ENCODE data around the gene NOL6. TPM values are rescaled to one million over a fixed set of nuclear protein-coding genes. Genes with fewer than 3 reads are reported as not detected.
"Not testable (repeated sequence)": the region's sequence is repeated elsewhere in the genome, so short reads cannot be mapped to it uniquely, and the experiment has no call there.

NOL6 gene, protein sequence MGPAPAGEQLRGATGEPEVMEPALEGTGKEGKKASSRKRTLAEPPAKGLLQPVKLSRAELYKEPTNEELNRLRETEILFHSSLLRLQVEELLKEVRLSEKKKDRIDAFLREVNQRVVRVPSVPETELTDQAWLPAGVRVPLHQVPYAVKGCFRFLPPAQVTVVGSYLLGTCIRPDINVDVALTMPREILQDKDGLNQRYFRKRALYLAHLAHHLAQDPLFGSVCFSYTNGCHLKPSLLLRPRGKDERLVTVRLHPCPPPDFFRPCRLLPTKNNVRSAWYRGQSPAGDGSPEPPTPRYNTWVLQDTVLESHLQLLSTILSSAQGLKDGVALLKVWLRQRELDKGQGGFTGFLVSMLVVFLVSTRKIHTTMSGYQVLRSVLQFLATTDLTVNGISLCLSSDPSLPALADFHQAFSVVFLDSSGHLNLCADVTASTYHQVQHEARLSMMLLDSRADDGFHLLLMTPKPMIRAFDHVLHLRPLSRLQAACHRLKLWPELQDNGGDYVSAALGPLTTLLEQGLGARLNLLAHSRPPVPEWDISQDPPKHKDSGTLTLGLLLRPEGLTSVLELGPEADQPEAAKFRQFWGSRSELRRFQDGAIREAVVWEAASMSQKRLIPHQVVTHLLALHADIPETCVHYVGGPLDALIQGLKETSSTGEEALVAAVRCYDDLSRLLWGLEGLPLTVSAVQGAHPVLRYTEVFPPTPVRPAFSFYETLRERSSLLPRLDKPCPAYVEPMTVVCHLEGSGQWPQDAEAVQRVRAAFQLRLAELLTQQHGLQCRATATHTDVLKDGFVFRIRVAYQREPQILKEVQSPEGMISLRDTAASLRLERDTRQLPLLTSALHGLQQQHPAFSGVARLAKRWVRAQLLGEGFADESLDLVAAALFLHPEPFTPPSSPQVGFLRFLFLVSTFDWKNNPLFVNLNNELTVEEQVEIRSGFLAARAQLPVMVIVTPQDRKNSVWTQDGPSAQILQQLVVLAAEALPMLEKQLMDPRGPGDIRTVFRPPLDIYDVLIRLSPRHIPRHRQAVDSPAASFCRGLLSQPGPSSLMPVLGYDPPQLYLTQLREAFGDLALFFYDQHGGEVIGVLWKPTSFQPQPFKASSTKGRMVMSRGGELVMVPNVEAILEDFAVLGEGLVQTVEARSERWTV
- total RNA-seq (2014; rRNA removed; shearing (Covaris generic); ENCODE audit: low replicate concordance), result 18.6 and 19.7 TPM in 2 replicates

DNA sequence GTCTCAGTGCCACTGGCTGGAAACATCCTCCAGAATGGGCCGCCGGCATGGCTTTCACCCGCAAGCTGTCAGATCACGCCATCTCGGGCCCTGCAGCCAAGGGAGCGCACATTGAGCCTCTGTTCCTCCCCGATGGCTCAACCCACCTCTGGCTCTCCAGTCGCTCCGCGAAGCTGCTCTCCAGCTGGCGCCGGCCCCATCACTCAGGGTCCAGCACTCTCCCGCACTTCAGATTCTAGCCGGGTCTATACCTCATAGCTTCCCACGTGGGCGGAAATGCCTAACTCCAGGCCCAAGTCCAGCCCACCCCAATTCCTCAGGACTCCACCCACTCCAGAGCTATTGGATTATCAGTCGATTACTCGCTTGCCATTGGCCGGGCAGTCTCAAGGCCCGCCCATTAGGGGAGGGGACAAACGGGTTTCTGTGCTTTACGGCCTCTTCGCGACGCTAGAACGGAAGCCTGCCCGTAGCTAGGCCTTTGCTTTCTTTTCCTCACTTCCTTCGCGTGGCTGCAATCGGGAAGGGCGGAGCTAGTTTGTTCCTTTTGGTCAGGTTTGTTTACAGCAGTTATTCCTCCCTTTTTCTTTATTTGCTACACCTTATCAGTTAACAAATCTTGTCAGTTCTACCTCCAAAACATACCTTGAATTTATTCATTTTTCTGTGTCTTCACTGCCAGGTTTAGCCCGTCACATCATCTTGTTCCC lies at the start of gene NOL6:
TSS of gene NOL6 (minus strand) at position 282 of the 710 bp plus-strand sequence. CDS start at position 200, 82 bp downstream.
- Histone ChIP-seq H3K27ac (ENCODE audit: low read length) (no peak within 1 kb of the TSS; the same call in 1 of the 2 replicates), H3K36me3 (ENCODE audit: insufficient read depth, low read length) (peaks cover 19% of the 10 kb centered on the region), H3K79me2 (ENCODE audit: low read length) (peaks cover 32% of the 10 kb centered on the region), H2AFZ (ENCODE audit: low read length) (peak within 1 kb of the TSS; percentile 61; the same call in 1 of the 2 replicates), H3K9ac (ENCODE audit: low read length) (peak within 1 kb of the TSS; percentile 80), H3K4me1 (ENCODE audit: low read length) (peaks cover 17% of the 10 kb centered on the region), H4K20me1 (ENCODE audit: insufficient read depth, low read depth, low read length) (no peaks in the 10 kb centered on the region), H3K9me3 (ENCODE audit: low read length) (no peaks in the 10 kb centered on the region), H3K4me3 (ENCODE audit: low read length) (peak within 1 kb of the TSS; percentile 89), H3K9me2 (replicated peaks; ENCODE audit: insufficient read depth, low read length) (no peaks in the 10 kb centered on the region), H3K27me3 (ENCODE audit: low read length) (no peaks in the 10 kb centered on the region), H3K4me2 (ENCODE audit: low read depth, low read length, poor library complexity, severe bottlenecking) (peak within 1 kb of the TSS; percentile 96)
- DNase-seq, result peak; percentile 100

DNA sequence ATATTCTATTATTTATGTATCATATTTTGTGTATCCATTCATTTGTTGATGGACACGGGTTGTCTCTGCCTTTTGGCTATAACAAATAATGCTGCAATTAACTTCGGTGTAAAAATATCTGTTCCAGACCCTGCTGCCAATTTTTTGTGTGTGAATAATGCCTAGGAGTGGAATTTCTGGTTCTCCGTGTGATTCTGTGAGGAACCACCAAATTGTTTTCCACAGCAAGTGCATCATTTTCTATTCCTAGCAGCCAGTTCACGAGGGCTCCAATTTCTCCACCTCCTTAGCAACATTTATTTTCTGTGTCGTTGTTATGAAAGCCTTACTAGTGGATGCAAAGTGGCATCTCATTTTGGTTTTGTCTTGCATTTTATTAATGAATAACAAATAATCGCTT lies 48.1 kb upstream of the NOL6 start:
- H3K4me2 ChIP-seq (ENCODE audit: low read depth, low read length, poor library complexity, severe bottlenecking); DNase-seq; H3K4me3 ChIP-seq (ENCODE audit: low read length); H3K9me3 ChIP-seq (ENCODE audit: low read length); H3K79me2 ChIP-seq (ENCODE audit: low read length); H3K9me2 ChIP-seq (replicated peaks; ENCODE audit: insufficient read depth, low read length); H3K27ac ChIP-seq (ENCODE audit: low read length); H3K4me1 ChIP-seq (ENCODE audit: low read length); H4K20me1 ChIP-seq (ENCODE audit: insufficient read depth, low read depth, low read length); H3K36me3 ChIP-seq (ENCODE audit: insufficient read depth, low read length); H2AFZ ChIP-seq (ENCODE audit: low read length); H3K9ac ChIP-seq (ENCODE audit: low read length); H3K27me3 ChIP-seq (ENCODE audit: low read length): not testable (repeated sequence)

DNA sequence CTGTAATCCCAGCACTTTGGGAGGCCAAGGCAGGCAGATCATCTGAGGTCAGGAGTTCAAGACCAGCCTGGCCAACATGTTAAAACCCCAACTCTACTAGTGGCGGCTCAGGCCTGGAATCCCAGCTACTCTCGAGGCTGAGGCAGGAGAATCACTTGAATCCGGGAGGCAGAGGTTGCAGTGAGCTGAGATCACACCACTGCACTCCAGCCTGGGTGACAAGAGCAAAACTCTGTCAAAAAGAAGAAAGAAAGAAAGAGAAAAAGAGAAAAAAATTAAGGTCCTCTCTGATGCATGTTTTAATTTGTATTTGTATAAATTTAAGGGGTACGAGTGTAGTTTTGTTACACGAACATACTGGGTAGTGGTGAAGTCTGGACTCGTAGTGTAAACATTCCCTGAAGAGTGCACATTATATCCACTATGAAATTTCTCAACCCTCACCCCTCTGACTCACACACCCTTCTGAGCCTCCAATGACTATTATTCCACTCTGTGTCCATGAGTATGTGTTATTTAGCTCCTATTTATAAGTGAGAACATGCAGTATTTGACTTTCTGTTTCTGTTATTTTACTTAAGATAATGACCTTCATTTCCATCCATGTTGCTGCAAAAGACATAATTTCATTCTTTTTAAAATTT lies 44.3 kb upstream of the NOL6 start:
- not testable (repeated sequence) for H3K4me3 ChIP-seq (ENCODE audit: low read length); H3K79me2 ChIP-seq (ENCODE audit: low read length); H4K20me1 ChIP-seq (ENCODE audit: insufficient read depth, low read depth, low read length); DNase-seq; H3K9ac ChIP-seq (ENCODE audit: low read length); H2AFZ ChIP-seq (ENCODE audit: low read length); H3K9me3 ChIP-seq (ENCODE audit: low read length); H3K9me2 ChIP-seq (replicated peaks; ENCODE audit: insufficient read depth, low read length); H3K4me1 ChIP-seq (ENCODE audit: low read length); H3K36me3 ChIP-seq (ENCODE audit: insufficient read depth, low read length); H3K4me2 ChIP-seq (ENCODE audit: low read depth, low read length, poor library complexity, severe bottlenecking); H3K27me3 ChIP-seq (ENCODE audit: low read length); H3K27ac ChIP-seq (ENCODE audit: low read length)

DNA sequence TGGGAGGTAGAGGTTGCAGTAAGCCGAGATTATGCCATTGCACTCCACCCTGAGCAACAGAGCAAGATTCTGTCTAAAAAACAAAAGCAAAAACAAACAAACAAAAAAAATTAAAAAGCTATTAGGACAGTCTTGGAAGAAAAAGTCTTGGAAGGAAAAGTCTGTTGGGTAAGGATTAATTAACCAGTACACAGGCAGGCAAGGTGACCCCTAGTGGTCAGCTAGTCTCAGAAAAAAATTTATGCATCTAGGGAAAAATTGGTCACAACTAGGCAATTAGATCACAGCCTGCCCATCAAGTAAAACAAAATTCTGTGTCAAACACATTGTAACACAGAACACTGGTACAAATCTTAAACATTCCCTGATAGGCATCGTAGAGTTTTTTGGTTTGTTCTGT lies 43.6 kb upstream of the NOL6 start:
- Histone ChIP-seq H3K36me3 (ENCODE audit: insufficient read depth, low read length) (no peaks in the 10 kb centered on the region), H4K20me1 (ENCODE audit: insufficient read depth, low read depth, low read length) (no peaks in the 10 kb centered on the region)

DNA sequence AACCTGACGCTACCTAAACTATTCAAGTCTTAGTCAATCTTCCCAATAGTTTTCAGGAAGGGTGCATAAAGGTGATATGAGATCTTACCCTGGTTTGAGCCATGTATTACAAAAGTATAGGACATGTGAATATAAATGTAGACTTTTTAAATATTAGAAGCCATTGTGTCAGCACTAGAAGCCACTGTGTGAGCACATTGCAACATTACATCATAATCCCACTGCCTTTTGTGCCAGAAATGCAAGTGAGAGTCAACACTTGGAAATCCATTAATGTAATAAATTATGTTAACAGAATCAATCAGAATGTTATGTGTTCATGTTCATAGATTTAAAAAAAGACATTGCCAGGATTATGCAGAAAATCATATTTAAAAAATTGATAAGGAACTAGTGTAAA lies 42.7 kb upstream of the NOL6 start:
- H4K20me1 ChIP-seq (ENCODE audit: insufficient read depth, low read depth, low read length); H3K79me2 ChIP-seq (ENCODE audit: low read length); H3K27ac ChIP-seq (ENCODE audit: low read length); H3K9me3 ChIP-seq (ENCODE audit: low read length); H3K4me1 ChIP-seq (ENCODE audit: low read length); H3K27me3 ChIP-seq (ENCODE audit: low read length); H3K9ac ChIP-seq (ENCODE audit: low read length); H3K36me3 ChIP-seq (ENCODE audit: insufficient read depth, low read length); H3K4me3 ChIP-seq (ENCODE audit: low read length); H3K4me2 ChIP-seq (ENCODE audit: low read depth, low read length, poor library complexity, severe bottlenecking); H2AFZ ChIP-seq (ENCODE audit: low read length); H3K9me2 ChIP-seq (replicated peaks; ENCODE audit: insufficient read depth, low read length); DNase-seq: not testable (repeated sequence)

More for the DNA sequence above, 43.6 kb upstream of the NOL6 start:
- no peak overlapping the region for H3K4me2 ChIP-seq (ENCODE audit: low read depth, low read length, poor library complexity, severe bottlenecking)
- peak; percentile 43 for DNase-seq
- no peak overlapping the region for H3K9ac ChIP-seq (ENCODE audit: low read length)
- no peaks in the 10 kb centered on the region for H3K4me1 ChIP-seq (ENCODE audit: low read length)
- no peak overlapping the region for H3K27ac ChIP-seq (ENCODE audit: low read length)
- H3K4me3 ChIP-seq (ENCODE audit: low read length), result no peak overlapping the region
- H3K79me2 ChIP-seq (ENCODE audit: low read length), result no peaks in the 10 kb centered on the region
- no peaks in the 10 kb centered on the region for H3K9me2 ChIP-seq (replicated peaks; ENCODE audit: insufficient read depth, low read length)
- H3K27me3 ChIP-seq (ENCODE audit: low read length), result no peaks in the 10 kb centered on the region
- H3K9me3 ChIP-seq (ENCODE audit: low read length), result no peaks in the 10 kb centered on the region
- H2AFZ ChIP-seq (ENCODE audit: low read length), result no peak overlapping the region

DNA sequence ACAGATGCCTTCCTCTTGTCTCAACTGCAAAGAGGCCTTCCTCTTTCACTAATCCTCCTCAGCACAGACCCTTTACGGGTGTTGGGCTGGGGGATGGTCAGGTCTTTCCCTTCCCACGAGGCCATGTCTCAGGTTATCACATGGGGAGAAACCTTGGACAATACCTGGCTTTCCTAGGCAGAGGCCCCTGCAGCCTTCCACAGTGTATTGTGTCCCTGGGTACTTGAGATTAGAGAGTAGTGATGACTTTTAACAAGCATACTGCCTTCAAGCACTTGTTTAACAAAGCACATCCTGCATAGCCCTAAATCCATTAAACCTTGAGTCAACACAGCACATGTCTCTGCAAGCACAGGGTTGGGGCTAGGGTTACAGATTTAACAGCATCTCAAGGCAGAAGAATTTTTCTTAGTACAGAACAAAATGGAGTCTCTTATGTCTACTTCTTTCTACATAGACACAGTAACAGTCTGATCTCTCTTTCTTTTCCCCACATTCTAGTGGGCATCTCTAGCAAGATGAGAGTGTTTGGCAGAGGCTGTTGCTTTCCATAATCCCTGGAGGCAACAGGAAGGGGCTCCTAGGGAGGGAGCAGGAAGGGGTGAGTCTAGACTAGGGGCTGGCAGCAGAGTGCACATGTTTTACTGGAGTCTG lies 41.7 kb upstream of the NOL6 start:
- H2AFZ ChIP-seq (ENCODE audit: low read length); H3K27ac ChIP-seq (ENCODE audit: low read length); DNase-seq: not testable (repeated sequence)

DNA sequence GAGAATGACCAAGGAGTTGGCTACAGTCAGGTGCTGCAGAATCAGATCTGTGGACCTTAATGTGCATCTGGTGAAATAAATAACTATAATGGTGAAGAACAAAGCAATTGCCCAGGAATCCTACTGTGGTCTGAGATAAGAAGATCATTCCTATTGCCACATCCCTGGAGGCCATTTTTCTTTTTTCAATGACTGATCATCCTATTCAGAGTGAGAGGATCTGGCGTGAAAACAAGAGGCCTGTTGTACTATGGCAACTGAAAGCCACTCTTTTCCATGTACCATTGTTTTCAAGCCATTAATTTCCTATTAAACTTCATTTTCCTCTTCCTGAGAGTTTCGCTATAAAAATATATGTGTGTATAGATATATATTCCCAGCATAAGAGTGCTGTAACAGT lies 38.8 kb upstream of the NOL6 start:
- H3K27me3 ChIP-seq (ENCODE audit: low read length); H3K9me2 ChIP-seq (replicated peaks; ENCODE audit: insufficient read depth, low read length); H3K4me1 ChIP-seq (ENCODE audit: low read length); DNase-seq; H4K20me1 ChIP-seq (ENCODE audit: insufficient read depth, low read depth, low read length); H2AFZ ChIP-seq (ENCODE audit: low read length); H3K79me2 ChIP-seq (ENCODE audit: low read length); H3K4me2 ChIP-seq (ENCODE audit: low read depth, low read length, poor library complexity, severe bottlenecking); H3K36me3 ChIP-seq (ENCODE audit: insufficient read depth, low read length); H3K4me3 ChIP-seq (ENCODE audit: low read length); H3K27ac ChIP-seq (ENCODE audit: low read length); H3K9me3 ChIP-seq (ENCODE audit: low read length); H3K9ac ChIP-seq (ENCODE audit: low read length): not testable (repeated sequence)

More for the DNA sequence above, 41.7 kb upstream of the NOL6 start:
- H3K4me2 ChIP-seq (ENCODE audit: low read depth, low read length, poor library complexity, severe bottlenecking); H3K4me3 ChIP-seq (ENCODE audit: low read length); H4K20me1 ChIP-seq (ENCODE audit: insufficient read depth, low read depth, low read length); H3K27me3 ChIP-seq (ENCODE audit: low read length); H3K79me2 ChIP-seq (ENCODE audit: low read length); H3K4me1 ChIP-seq (ENCODE audit: low read length); H3K36me3 ChIP-seq (ENCODE audit: insufficient read depth, low read length); H3K9me3 ChIP-seq (ENCODE audit: low read length); H3K9ac ChIP-seq (ENCODE audit: low read length); H3K9me2 ChIP-seq (replicated peaks; ENCODE audit: insufficient read depth, low read length): not testable (repeated sequence)

Data from Karpas-422 (cell line).